ENCODE measurements around the gene KRTAP4-2. TPM values are rescaled to one million over a fixed set of nuclear protein-coding genes. Genes with fewer than 3 reads are reported as not detected.

The KRTAP4-2 gene
- total and polyA plus RNA-seq, 2 donors (not counting 1 experiment from before 2014, with no cell fraction given): not detected

Small RNAs within 50 kb of the gene (small RNA-seq; reads per million reads assigned to genes)
- gene KRTAP4-17P (ENCODE audit: insufficient read length, low read depth, low replicate concordance): not detected

Other genes with a start within 250 kb of the KRTAP4-2 start
Only the 30 nearest of the 41 such genes appear.
- not detected in 2 replicates for gene KRTAP1-5, start 151.0 kb downstream of the KRTAP4-2 start, total RNA-seq
- gene KRTAP1-5, start 151.0 kb downstream of the KRTAP4-2 start, polyA plus RNA-seq: not detected in 2 replicates
- gene KRTAP1-4, start 148.0 kb downstream of the KRTAP4-2 start, total RNA-seq: not detected in 2 replicates
- not detected in 2 replicates for gene KRTAP1-4, start 148.0 kb downstream of the KRTAP4-2 start, polyA plus RNA-seq
- not detected in 2 replicates for gene KRTAP1-3, start 143.3 kb downstream of the KRTAP4-2 start, total RNA-seq
- gene KRTAP1-3, start 143.3 kb downstream of the KRTAP4-2 start, polyA plus RNA-seq: not detected in 2 replicates
- not detected in 2 replicates for gene KRTAP1-1, start 136.8 kb downstream of the KRTAP4-2 start, total RNA-seq
- not detected in 2 replicates for gene KRTAP1-1, start 136.8 kb downstream of the KRTAP4-2 start, polyA plus RNA-seq
- gene KRTAP2-1, start 130.9 kb downstream of the KRTAP4-2 start, total RNA-seq: not detected in 2 replicates
- gene KRTAP2-1, start 130.9 kb downstream of the KRTAP4-2 start, polyA plus RNA-seq: not detected in 2 replicates
- not detected in 2 replicates for gene KRTAP2-2, start 123.0 kb downstream of the KRTAP4-2 start, total RNA-seq
- gene KRTAP2-2, start 123.0 kb downstream of the KRTAP4-2 start, polyA plus RNA-seq: not detected in 2 replicates
- not detected in 2 replicates for gene KRTAP2-3, start 118.1 kb downstream of the KRTAP4-2 start, total RNA-seq
- gene KRTAP2-3, start 118.1 kb downstream of the KRTAP4-2 start, polyA plus RNA-seq: not detected in 2 replicates
- not detected in 2 replicates for gene KRTAP2-4, start 112.3 kb downstream of the KRTAP4-2 start, total RNA-seq
- not detected in 2 replicates for gene KRTAP2-4, start 112.3 kb downstream of the KRTAP4-2 start, polyA plus RNA-seq
- not detected in 2 replicates for gene KRTAP4-7, start 94.1 kb downstream of the KRTAP4-2 start, total RNA-seq
- not detected in 2 replicates for gene KRTAP4-7, start 94.1 kb downstream of the KRTAP4-2 start, polyA plus RNA-seq
- not detected in 2 replicates for gene KRTAP4-8, start 80.1 kb downstream of the KRTAP4-2 start, total RNA-seq
- not detected in 2 replicates for gene KRTAP4-8, start 80.1 kb downstream of the KRTAP4-2 start, polyA plus RNA-seq
- not detected in 2 replicates for gene KRTAP4-16, start 76.0 kb downstream of the KRTAP4-2 start, total RNA-seq
- gene KRTAP4-16, start 76.0 kb downstream of the KRTAP4-2 start, polyA plus RNA-seq: not detected in 2 replicates
- not detected in 2 replicates for gene KRTAP4-9, start 72.8 kb downstream of the KRTAP4-2 start, total RNA-seq
- not detected in 2 replicates for gene KRTAP4-9, start 72.8 kb downstream of the KRTAP4-2 start, polyA plus RNA-seq
- not detected in 2 replicates for gene KRTAP4-11, start 59.8 kb downstream of the KRTAP4-2 start, total RNA-seq
- not detected in 2 replicates for gene KRTAP4-11, start 59.8 kb downstream of the KRTAP4-2 start, polyA plus RNA-seq
- not detected in 2 replicates for gene KRTAP4-12, start 54.0 kb downstream of the KRTAP4-2 start, total RNA-seq
- 0.12 TPM in 1 of 2 replicates, not detected in the other for gene KRTAP4-12, start 54.0 kb downstream of the KRTAP4-2 start, polyA plus RNA-seq
- not detected in 2 replicates for gene KRTAP4-6, start 37.7 kb downstream of the KRTAP4-2 start, total RNA-seq
- not detected in 2 replicates for gene KRTAP4-6, start 37.7 kb downstream of the KRTAP4-2 start, polyA plus RNA-seq
- not detected in 2 replicates for gene KRTAP4-5, start 28.4 kb downstream of the KRTAP4-2 start, total RNA-seq
- not detected in 2 replicates for gene KRTAP4-5, start 28.4 kb downstream of the KRTAP4-2 start, polyA plus RNA-seq
- gene KRTAP4-4, start 17.5 kb downstream of the KRTAP4-2 start, total RNA-seq: not detected in 2 replicates
- gene KRTAP4-4, start 17.5 kb downstream of the KRTAP4-2 start, polyA plus RNA-seq: not detected in 2 replicates
- not detected in 2 replicates for gene KRTAP4-3, start 10.0 kb downstream of the KRTAP4-2 start, total RNA-seq
- gene KRTAP4-3, start 10.0 kb downstream of the KRTAP4-2 start, polyA plus RNA-seq: not detected in 2 replicates
- not detected in 2 replicates for gene KRTAP4-1, start 6.7 kb upstream of the KRTAP4-2 start, total RNA-seq
- not detected in 2 replicates for gene KRTAP4-1, start 6.7 kb upstream of the KRTAP4-2 start, polyA plus RNA-seq
- gene KRTAP9-1, start 11.7 kb upstream of the KRTAP4-2 start, total RNA-seq: not detected in 2 replicates
- gene KRTAP9-1, start 11.7 kb upstream of the KRTAP4-2 start, polyA plus RNA-seq: not detected in 2 replicates
- gene KRTAP9-2, start 48.4 kb upstream of the KRTAP4-2 start, total RNA-seq: not detected in 2 replicates
- not detected in 2 replicates for gene KRTAP9-2, start 48.4 kb upstream of the KRTAP4-2 start, polyA plus RNA-seq
- gene KRTAP9-3, start 54.2 kb upstream of the KRTAP4-2 start, total RNA-seq: not detected in 2 replicates
- not detected in 2 replicates for gene KRTAP9-3, start 54.2 kb upstream of the KRTAP4-2 start, polyA plus RNA-seq
- not detected in 2 replicates for gene KRTAP9-8, start 59.8 kb upstream of the KRTAP4-2 start, total RNA-seq
- not detected in 2 replicates for gene KRTAP9-8, start 59.8 kb upstream of the KRTAP4-2 start, polyA plus RNA-seq
- not detected in 2 replicates for gene KRTAP9-4, start 71.5 kb upstream of the KRTAP4-2 start, total RNA-seq
- gene KRTAP9-4, start 71.5 kb upstream of the KRTAP4-2 start, polyA plus RNA-seq: not detected in 2 replicates
- not detected in 2 replicates for gene KRTAP9-9, start 77.2 kb upstream of the KRTAP4-2 start, total RNA-seq
- not detected in 2 replicates for gene KRTAP9-9, start 77.2 kb upstream of the KRTAP4-2 start, polyA plus RNA-seq
- not detected in 2 replicates for gene KRTAP9-6, start 87.2 kb upstream of the KRTAP4-2 start, total RNA-seq
- gene KRTAP9-6, start 87.2 kb upstream of the KRTAP4-2 start, polyA plus RNA-seq: not detected in 2 replicates
- gene KRTAP9-7, start 97.5 kb upstream of the KRTAP4-2 start, total RNA-seq: not detected in 2 replicates
- not detected in 2 replicates for gene KRTAP9-7, start 97.5 kb upstream of the KRTAP4-2 start, polyA plus RNA-seq
- not detected in 2 replicates for gene KRTAP29-1, start 124.6 kb upstream of the KRTAP4-2 start, total RNA-seq
- gene KRTAP29-1, start 124.6 kb upstream of the KRTAP4-2 start, polyA plus RNA-seq: 0.43 TPM in 1 of 2 replicates, not detected in the other
- not detected in 2 replicates for gene KRTAP16-1, start 131.1 kb upstream of the KRTAP4-2 start, total RNA-seq
- 0.16 and 0.20 TPM in 2 replicates for gene KRTAP16-1, start 131.1 kb upstream of the KRTAP4-2 start, polyA plus RNA-seq
- gene KRTAP17-1, start 137.5 kb upstream of the KRTAP4-2 start, total RNA-seq: not detected in 2 replicates
- gene KRTAP17-1, start 137.5 kb upstream of the KRTAP4-2 start, polyA plus RNA-seq: not detected in 2 replicates